Mammary epithelial cell (primary cell): Measurements from ENCODE around the gene BTBD9.

Experiments used
- EZH2 ChIP-seq: IDR thresholded peaks from 2 replicates; pipeline ENCODE4 v1.6.1; 2012; ENCODE audit warnings: low read length, inconsistent platforms, borderline replicate concordance
- TF ChIP-seq, protein P1 (sequence below), 2 donors: IDR thresholded peaks in 1 of 2; conservative IDR thresholded peaks in 1 of 2; 2 replicates each; pipeline ENCODE4 v1.5.1; 2011 to 2012; ENCODE audit warnings: inconsistent platforms in 2 of 2, low read length in 2 of 2, mild to moderate bottlenecking in 2 of 2, control low read depth in 1 of 2, low read depth in 1 of 2; ENCODE audit not compliant: insufficient read depth in 1 of 2; ENCODE audit errors: extremely low read depth in 1 of 2

GRCh38 chr6:38400764-38401163, 239.0 kb downstream of the BTBD9 start:
- TF ChIP-seq, protein P1, sequence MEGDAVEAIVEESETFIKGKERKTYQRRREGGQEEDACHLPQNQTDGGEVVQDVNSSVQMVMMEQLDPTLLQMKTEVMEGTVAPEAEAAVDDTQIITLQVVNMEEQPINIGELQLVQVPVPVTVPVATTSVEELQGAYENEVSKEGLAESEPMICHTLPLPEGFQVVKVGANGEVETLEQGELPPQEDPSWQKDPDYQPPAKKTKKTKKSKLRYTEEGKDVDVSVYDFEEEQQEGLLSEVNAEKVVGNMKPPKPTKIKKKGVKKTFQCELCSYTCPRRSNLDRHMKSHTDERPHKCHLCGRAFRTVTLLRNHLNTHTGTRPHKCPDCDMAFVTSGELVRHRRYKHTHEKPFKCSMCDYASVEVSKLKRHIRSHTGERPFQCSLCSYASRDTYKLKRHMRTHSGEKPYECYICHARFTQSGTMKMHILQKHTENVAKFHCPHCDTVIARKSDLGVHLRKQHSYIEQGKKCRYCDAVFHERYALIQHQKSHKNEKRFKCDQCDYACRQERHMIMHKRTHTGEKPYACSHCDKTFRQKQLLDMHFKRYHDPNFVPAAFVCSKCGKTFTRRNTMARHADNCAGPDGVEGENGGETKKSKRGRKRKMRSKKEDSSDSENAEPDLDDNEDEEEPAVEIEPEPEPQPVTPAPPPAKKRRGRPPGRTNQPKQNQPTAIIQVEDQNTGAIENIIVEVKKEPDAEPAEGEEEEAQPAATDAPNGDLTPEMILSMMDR (conservative IDR thresholded peaks at IDR 0.05 in 1 of 2, IDR thresholded peaks at IDR 0.05 in 1 of 2; ENCODE audit: extremely low read depth in 1 of 2, insufficient read depth in 1 of 2, low read depth in 1 of 2, low read length in 2 of 2) = no peak
- no peak for TF ChIP-seq EZH2
